ENCODE measurements around the gene FUT2.

DNA sequence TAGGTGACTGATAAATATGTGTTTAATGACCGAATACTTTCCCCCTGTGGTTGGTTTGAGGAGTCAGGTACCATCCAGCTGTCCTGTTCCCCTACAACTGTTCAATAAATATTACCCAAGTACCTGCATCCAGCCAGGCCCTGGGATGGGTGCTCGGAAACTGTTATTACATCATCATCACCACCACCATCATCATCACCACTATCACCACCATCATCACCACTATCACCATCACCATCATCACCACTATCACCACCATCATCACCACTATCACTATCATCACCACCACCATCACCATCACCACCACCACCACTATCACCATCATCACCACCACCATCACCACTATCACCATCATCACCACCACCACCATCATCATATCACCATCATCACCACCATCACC is 27.0 kb upstream of the FUT2 start:
- TF ChIP-seq TAF1 (IDR thresholded peaks at IDR 0.05; ENCODE audit: borderline replicate concordance, insufficient read depth, low read length) = no peak
- TF ChIP-seq, protein P1, sequence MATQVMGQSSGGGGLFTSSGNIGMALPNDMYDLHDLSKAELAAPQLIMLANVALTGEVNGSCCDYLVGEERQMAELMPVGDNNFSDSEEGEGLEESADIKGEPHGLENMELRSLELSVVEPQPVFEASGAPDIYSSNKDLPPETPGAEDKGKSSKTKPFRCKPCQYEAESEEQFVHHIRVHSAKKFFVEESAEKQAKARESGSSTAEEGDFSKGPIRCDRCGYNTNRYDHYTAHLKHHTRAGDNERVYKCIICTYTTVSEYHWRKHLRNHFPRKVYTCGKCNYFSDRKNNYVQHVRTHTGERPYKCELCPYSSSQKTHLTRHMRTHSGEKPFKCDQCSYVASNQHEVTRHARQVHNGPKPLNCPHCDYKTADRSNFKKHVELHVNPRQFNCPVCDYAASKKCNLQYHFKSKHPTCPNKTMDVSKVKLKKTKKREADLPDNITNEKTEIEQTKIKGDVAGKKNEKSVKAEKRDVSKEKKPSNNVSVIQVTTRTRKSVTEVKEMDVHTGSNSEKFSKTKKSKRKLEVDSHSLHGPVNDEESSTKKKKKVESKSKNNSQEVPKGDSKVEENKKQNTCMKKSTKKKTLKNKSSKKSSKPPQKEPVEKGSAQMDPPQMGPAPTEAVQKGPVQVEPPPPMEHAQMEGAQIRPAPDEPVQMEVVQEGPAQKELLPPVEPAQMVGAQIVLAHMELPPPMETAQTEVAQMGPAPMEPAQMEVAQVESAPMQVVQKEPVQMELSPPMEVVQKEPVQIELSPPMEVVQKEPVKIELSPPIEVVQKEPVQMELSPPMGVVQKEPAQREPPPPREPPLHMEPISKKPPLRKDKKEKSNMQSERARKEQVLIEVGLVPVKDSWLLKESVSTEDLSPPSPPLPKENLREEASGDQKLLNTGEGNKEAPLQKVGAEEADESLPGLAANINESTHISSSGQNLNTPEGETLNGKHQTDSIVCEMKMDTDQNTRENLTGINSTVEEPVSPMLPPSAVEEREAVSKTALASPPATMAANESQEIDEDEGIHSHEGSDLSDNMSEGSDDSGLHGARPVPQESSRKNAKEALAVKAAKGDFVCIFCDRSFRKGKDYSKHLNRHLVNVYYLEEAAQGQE (IDR thresholded peaks at IDR 0.05; ENCODE audit: insufficient read depth in 1 of 2, low read depth in 2 of 2, low read length in 2 of 2) = no peak
- TF ChIP-seq POLR2AphosphoS5 (IDR thresholded peaks at IDR 0.05; ENCODE audit: low read depth, low read length) = no peak
- no peak for TF ChIP-seq FOXP2 (optimal IDR thresholded peaks at IDR 0.05; ENCODE audit: borderline replicate concordance, extremely low read depth, extremely low read length, insufficient read depth)
